Hepatocyte (in vitro differentiated cells): ENCODE measurements around the gene STK4.

Source experiments
- EZH2 ChIP-seq: fragments of 200-600 bp; sonication (generic); IDR thresholded peaks from 2 replicates; pipeline ENCODE4 v1.6.1; 2016; ENCODE audit warnings: antibody characterized with exemption, mild to moderate bottlenecking, borderline replicate concordance
- EZH2phosphoT487 ChIP-seq: fragments of 200-600 bp; sonication (generic); IDR thresholded peaks from one replicate; pipeline ENCODE4 v1.6.1; 2018; ENCODE audit warnings: antibody characterized with exemption, mild to moderate bottlenecking, low read depth, moderate library complexity; ENCODE audit not compliant: unreplicated experiment, severe bottlenecking
- TF ChIP-seq, protein P1 (sequence below): fragments of 200-600 bp; sonication (generic); IDR thresholded peaks from 2 replicates; pipeline ENCODE4 v1.5.1; 2016; ENCODE audit warnings: antibody characterized with exemption, mild to moderate bottlenecking; ENCODE audit not compliant: poor library complexity

DNA sequence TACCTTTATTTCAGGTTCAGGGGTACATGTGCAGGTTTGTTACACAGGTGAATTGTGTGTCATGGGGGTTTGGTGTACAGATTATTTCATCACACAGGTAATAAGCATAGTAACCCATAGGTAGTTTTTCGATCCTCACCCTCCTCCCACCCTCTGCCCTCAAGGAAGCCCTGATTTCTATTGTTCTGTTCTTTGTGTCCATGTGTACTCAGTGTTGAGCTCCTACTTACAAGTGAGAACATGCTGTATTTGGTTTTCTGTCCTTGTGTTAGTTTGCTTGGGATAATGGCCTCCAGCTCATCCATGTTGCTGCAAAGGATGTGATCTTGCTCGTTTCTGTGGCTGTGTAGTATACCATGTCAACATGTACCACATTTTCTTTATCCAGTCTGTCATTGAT lies 66.0 kb downstream of the STK4 start:
- TF ChIP-seq, protein P1, sequence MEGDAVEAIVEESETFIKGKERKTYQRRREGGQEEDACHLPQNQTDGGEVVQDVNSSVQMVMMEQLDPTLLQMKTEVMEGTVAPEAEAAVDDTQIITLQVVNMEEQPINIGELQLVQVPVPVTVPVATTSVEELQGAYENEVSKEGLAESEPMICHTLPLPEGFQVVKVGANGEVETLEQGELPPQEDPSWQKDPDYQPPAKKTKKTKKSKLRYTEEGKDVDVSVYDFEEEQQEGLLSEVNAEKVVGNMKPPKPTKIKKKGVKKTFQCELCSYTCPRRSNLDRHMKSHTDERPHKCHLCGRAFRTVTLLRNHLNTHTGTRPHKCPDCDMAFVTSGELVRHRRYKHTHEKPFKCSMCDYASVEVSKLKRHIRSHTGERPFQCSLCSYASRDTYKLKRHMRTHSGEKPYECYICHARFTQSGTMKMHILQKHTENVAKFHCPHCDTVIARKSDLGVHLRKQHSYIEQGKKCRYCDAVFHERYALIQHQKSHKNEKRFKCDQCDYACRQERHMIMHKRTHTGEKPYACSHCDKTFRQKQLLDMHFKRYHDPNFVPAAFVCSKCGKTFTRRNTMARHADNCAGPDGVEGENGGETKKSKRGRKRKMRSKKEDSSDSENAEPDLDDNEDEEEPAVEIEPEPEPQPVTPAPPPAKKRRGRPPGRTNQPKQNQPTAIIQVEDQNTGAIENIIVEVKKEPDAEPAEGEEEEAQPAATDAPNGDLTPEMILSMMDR, result no peak
- TF ChIP-seq EZH2 (no peak), EZH2phosphoT487 (no peak)
